Uterus (tissue), 4 donors: ENCODE results near the gene LMTK2. TPM values are rescaled to one million over a fixed set of nuclear protein-coding genes. Genes with fewer than 3 reads are reported as not detected.

Source experiments
- DNase-seq, 2 donors: peaks; one replicate each; pipeline ENCODE4 v3.0.0-alpha.2; 2019 to 2020
- H3K27ac ChIP-seq, 2 donors: fragments of 200-600 bp; sonication (generic); 1 replicate in 1 of 2; 2 replicates in 1 of 2; pipeline ENCODE4 v1.5.1; 2016 to 2018
- H3K27me3 ChIP-seq, 2 donors: fragments of 200-600 bp; sonication (generic); one replicate each; pipeline ENCODE4 v1.5.1; 2018 to 2019; ENCODE audit warnings: control low read depth in 1 of 2
- H3K36me3 ChIP-seq, 2 donors: fragments of 200-600 bp; sonication (generic); one replicate each; pipeline ENCODE4 v1.5.1; 2019; ENCODE audit warnings: control low read depth in 1 of 2
- H3K4me1 ChIP-seq, 2 donors: fragments of 200-600 bp; sonication (generic); one replicate each; pipeline ENCODE4 v1.5.1; 2018 to 2019; ENCODE audit warnings: control low read depth in 1 of 2
- H3K4me3 ChIP-seq, 2 donors: fragments of 200-600 bp; sonication (generic); 1 replicate in 1 of 2; 2 replicates in 1 of 2; pipeline ENCODE4 v1.5.1; 2018 to 2019; ENCODE audit warnings: mild to moderate bottlenecking in 1 of 2
- H3K9me3 ChIP-seq, 2 donors: fragments of 200-600 bp; sonication (generic); one replicate each; pipeline ENCODE4 v1.5.1; 2019; ENCODE audit warnings: control low read depth in 1 of 2
- POLR2A ChIP-seq, 2 donors: fragments of 450-650 bp; IDR thresholded peaks; one replicate each; pipeline ENCODE4 v1.6.1; 2016; ENCODE audit warnings: antibody characterized with exemption in 2 of 2, mild to moderate bottlenecking in 1 of 2, moderate library complexity in 1 of 2
- intact Hi-C: fragments of 100-400 bp; cut with DNase I; formaldehyde crosslinking; loops from one replicate; pipeline ENCODE4 v1.15.1; 2023; ENCODE audit warnings: low total_unique reads
- total RNA-seq, 4 donors: library from RNA; depleted of rRNA in 3 of 4; stranded (reverse); fragments of >200 nt in 3 of 4; gene quantifications; one replicate each; pipeline versions ENCODE4 v1.1.0 to v1.2.4, GENCODE V29; 2014 to 2023
- TF ChIP-seq, protein P1 (sequence below), 4 experiments: fragments of 200-600 bp in 2 of 4; fragments of 450-650 bp in 2 of 4; sonication (generic) in 2 of 4; IDR thresholded peaks; one replicate each; pipeline ENCODE4 v1.5.1; 2016 to 2019; ENCODE audit warnings: antibody characterized with exemption in 4 of 4, mild to moderate bottlenecking in 2 of 4, moderate library complexity in 1 of 4
- donor health status: DM: yes; HTN: yes; CAD: no.

LMTK2 gene
- total RNA-seq, 4 donors from 2014 or later: 5.9 to 23.3 (median 14.8) TPM

DNA sequence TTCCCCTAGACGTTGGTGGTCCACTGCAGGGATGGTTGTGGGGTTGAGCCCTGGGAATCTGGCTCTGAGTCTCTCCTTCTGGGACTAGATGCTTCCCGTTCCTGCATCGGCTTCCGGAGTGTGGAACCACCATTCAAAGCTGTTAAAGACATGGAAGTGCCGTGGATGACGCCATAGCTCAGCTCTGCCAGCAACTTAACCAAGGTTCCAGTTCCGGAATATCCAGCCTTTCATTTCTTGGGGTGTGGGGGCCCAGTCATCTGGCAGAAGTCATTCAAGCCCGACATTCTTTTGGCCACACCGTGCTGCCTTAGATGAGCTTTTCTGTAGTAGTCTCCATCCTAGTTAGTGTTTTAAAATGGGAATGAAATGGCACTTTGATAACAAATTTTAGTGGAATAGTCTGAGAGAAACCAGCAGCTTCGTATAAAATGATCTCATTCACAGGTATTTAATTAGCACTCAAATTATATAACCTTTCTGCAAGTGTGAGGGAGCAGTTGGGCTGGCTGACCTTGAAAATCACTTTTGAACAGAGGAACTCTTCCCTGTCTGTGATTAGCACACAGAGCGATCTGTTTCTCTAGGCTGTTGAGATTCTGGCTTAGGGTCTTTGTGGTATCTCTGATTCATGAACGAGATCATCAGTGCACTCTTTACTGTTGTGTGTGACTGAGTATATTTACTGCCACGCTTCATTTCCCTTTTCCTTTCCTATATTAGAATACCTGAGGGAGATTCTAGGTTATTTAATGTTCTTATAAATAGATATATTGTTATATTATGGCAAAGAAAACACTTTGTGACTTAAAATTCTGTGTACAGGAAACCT is 19.9 kb downstream of the LMTK2 start:
- no peaks in the 10 kb centered on the region for H3K4me1 ChIP-seq
- no peaks in the 10 kb centered on the region for H3K27me3 ChIP-seq
- intact Hi-C loops: no loop called here
- no peak for DNase-seq
- H3K9me3 ChIP-seq: no peaks in the 10 kb centered on the region
- H3K36me3 ChIP-seq: no peaks in the 10 kb centered on the region
- no peak overlapping the region for H3K27ac ChIP-seq
- no peak for TF ChIP-seq POLR2A (IDR thresholded peaks at IDR 0.05)
- TF ChIP-seq, protein P1, sequence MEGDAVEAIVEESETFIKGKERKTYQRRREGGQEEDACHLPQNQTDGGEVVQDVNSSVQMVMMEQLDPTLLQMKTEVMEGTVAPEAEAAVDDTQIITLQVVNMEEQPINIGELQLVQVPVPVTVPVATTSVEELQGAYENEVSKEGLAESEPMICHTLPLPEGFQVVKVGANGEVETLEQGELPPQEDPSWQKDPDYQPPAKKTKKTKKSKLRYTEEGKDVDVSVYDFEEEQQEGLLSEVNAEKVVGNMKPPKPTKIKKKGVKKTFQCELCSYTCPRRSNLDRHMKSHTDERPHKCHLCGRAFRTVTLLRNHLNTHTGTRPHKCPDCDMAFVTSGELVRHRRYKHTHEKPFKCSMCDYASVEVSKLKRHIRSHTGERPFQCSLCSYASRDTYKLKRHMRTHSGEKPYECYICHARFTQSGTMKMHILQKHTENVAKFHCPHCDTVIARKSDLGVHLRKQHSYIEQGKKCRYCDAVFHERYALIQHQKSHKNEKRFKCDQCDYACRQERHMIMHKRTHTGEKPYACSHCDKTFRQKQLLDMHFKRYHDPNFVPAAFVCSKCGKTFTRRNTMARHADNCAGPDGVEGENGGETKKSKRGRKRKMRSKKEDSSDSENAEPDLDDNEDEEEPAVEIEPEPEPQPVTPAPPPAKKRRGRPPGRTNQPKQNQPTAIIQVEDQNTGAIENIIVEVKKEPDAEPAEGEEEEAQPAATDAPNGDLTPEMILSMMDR (IDR thresholded peaks at IDR 0.05): no peak
- H3K4me3 ChIP-seq: no peak overlapping the region

DNA sequence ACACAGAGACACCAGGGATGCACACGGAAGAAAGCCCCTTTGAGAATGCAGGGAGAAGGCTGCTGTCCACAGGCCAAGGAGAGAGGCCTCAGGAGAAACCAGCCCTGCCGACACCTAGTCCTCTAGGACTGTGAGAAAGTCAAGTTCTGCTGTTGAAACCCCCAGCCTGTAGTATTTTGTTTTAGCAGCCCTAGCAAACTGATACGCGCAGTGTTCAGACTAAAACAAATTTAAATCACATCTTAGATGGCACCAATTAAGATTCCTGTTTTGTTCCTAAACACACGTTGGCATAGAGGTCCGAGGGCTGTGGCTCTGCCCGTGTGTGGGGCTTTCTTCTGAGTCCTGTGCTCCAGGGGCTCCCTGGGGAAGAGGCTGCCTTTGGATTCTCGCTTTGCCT is 21.7 kb downstream of the LMTK2 start:
- intact Hi-C loops: no loop called here
- Histone ChIP-seq H3K9me3 (no peaks in the 10 kb centered on the region), H3K27ac (no peak overlapping the region), H3K4me3 (no peak overlapping the region), H3K36me3 (no peaks in the 10 kb centered on the region), H3K27me3 (no peaks in the 10 kb centered on the region), H3K4me1 (no peaks in the 10 kb centered on the region)
- TF ChIP-seq POLR2A (IDR thresholded peaks at IDR 0.05): no peak
- TF ChIP-seq, protein P1 (IDR thresholded peaks at IDR 0.05): no peak
- no peak for DNase-seq

DNA sequence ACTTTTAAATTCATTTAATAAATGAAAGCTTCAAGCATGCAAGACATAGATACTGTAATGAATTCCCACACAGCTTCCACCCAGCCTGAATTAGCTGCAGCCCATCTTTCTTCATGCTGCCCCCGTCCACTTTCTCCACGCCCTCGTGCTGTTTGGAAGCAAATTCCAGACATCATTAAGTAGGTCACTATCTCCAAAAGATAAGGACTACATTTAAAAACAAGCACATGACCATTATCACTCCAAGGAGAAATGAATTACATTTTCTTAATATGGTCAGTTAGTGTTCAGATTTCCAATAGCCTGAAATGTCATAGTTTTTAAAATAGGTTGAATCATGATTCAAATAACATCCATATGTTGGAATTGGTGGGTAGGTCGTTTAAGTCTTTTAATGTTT is 24.3 kb downstream of the LMTK2 start:
- intact Hi-C loops: no loop called here
- TF ChIP-seq, protein P1 (IDR thresholded peaks at IDR 0.05): no peak
- TF ChIP-seq POLR2A (IDR thresholded peaks at IDR 0.05): no peak
- Histone ChIP-seq H3K4me3 (no peak overlapping the region), H3K9me3 (no peaks in the 10 kb centered on the region), H3K36me3 (no peaks in the 10 kb centered on the region), H3K4me1 (no peaks in the 10 kb centered on the region), H3K27me3 (no peaks in the 10 kb centered on the region), H3K27ac (peak overlapping the region in 1 of 2 donors; percentile 46)
- DNase-seq: no peak

DNA sequence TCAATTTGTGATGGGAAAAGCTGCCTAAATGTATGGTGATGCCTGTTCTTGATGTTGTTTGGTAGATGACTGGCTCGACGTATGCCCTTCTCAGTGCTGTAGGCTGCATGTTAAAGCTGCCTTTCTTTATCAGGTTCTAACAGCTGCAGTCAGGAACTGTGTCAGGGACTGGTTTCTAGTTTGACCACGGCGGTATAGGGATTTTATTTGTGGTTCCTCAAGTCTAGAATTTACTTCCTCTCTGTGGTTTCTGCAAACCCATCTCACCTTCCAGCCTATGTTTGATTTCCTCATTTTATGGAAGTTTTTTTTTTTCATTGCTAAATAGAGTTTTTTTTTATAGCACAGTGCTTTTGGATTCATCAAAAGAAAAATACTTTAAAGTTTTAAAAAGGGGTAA is 26.5 kb downstream of the LMTK2 start:
- no peaks in the 10 kb centered on the region for H3K27me3 ChIP-seq
- no peak overlapping the region for H3K27ac ChIP-seq
- H3K9me3 ChIP-seq: no peaks in the 10 kb centered on the region
- H3K4me3 ChIP-seq: no peak overlapping the region
- TF ChIP-seq, protein P1 (IDR thresholded peaks at IDR 0.05): no peak
- no peak for TF ChIP-seq POLR2A (IDR thresholded peaks at IDR 0.05)
- no peaks in the 10 kb centered on the region for H3K4me1 ChIP-seq
- H3K36me3 ChIP-seq: no peaks in the 10 kb centered on the region
- intact Hi-C loops: no loop called here
- DNase-seq: no peak

DNA sequence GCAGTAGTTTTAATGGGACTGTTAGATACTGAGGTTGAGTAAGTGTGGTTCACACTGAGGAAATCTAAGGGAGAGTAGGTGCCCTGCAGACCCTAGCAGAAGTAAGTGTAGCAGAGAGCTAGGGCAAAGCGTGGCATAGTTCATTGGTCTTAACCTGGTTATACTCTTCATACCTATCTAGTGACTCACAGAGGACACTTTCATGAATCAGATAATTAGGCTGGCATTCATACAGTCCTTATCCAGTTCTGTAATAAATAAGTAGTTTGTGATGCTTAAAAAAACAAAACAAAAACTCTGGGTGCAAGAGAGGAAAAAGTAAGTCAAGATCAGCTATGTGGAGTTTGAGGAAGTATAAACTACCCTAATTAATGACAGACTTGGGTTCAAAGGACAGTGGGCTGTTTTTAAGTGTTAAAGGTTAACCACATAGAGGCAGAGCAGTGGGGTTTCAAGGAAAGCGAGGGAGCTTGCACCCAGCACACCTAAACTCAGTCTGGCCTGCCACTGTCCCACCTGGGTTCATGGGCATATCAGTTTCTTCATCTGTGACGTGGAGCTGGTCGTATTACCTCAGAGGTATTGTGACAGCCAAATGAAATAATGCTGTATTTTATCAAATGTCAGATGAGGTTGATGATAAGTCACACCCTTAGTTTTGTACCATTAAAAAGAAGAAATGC is 27.1 kb downstream of the LMTK2 start:
- H3K4me3 ChIP-seq: no peak overlapping the region
- TF ChIP-seq, protein P1 (IDR thresholded peaks at IDR 0.05): no peak
- no peak for TF ChIP-seq POLR2A (IDR thresholded peaks at IDR 0.05)
- no peaks in the 10 kb centered on the region for H3K4me1 ChIP-seq
- intact Hi-C loops: no loop called here
- H3K36me3 ChIP-seq: no peaks in the 10 kb centered on the region
- H3K27ac ChIP-seq: no peak overlapping the region
- DNase-seq: no peak
- no peaks in the 10 kb centered on the region for H3K27me3 ChIP-seq
- H3K9me3 ChIP-seq: no peaks in the 10 kb centered on the region
